HL-60/S4 (cell line): ENCODE measurements around the gene DIPK1B.
"Not testable (repeated sequence)": the region's sequence is repeated elsewhere in the genome, so short reads cannot be mapped to it uniquely, and the experiment has no call there.

ENCODE experiments used
- in situ Hi-C: fragments of 300-500 bp; cut with MboI; formaldehyde crosslinking; loops from 2 replicates; pipeline ENCODE4 v1.14.3; 2022; ENCODE audit warnings: low sequenced_read_pairs

DIPK1B gene

GRCh38 chr9:136697821-136698526 is 14.4 kb upstream of the DIPK1B start:
- in situ Hi-C loops, result no loop called here

DNA sequence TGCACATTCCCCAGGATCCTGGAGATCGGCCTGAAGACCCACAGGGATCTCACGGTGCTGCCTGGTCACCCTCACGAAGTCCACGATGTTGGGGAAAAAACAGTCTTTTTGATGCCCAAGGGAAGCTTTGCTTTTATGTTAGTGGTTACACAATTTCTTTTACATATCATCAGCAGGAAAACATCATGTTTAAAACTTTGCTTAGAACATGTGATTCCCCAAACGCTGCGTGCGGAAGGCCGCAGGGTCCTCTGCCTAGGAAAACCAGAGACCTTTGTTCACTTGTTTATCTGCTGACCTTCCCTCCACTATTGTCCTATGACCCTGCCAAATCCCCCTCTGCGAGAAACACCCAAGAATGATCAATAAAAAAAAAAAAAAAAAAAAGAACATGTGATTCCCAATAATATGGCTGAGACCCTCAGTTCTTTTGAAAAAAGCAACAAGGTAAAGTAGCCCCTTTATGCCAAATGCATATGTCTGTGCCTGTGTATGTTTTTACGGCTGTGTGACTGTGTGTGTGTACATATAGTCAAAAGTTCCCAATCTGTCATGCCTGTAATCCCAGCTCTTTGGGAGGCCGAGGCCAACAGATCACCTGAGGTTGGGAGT is 13.6 kb upstream of the DIPK1B start:
- in situ Hi-C loops, result no loop called here

DNA sequence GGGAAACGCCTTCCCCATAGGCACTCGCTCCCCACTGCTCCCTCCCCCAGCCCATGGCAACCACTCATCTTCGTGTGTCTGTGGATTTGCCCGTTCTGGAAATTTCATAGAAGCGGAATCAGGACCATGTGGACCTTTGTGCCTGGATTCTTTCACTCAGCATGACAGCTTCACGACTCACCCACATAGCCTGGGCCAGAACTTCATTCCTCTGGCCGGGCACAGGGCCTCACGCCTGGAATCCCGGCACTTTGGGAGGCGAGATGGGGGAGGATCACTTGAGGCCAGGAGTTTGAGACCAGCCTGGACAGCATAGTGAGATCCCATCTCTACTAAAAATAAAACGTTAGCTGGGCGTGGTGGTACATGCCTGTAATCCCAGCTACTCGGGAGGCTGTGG is 12.1 kb upstream of the DIPK1B start:
- in situ Hi-C loops, result no loop called here

- in situ Hi-C loops, result no loop called here
Observed at GRCh38 chr9:136700959-136701667, 11.3 kb upstream of the DIPK1B start.

GRCh38 chr9:136701668-136702053 is 10.7 kb upstream of the DIPK1B start:
- in situ Hi-C loops, result no loop called here

- in situ Hi-C loops, result no loop called here
Observed at GRCh38 chr9:136703276-136703860, 9.0 kb upstream of the DIPK1B start.

DNA sequence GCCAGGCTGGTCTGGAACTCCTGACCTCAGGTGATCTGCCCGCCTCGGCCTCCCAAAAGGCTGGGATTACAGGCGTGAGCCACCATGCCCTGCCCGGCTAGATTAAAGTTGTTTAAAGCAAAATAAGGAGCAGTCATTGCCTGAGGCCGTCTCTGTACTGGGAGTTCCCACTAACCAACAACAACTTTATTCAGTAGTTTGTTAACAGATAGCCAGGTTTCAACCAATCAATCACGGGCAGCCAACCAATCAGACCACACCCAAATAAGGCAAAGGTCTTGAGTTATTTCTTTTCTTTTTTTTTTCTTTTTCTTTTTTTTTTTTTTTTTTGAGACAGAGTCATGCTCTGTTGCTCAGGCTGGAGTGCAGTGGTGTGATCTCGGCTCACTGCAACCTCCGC is 7.6 kb upstream of the DIPK1B start:
- in situ Hi-C loops, result not testable (repeated sequence)

DNA sequence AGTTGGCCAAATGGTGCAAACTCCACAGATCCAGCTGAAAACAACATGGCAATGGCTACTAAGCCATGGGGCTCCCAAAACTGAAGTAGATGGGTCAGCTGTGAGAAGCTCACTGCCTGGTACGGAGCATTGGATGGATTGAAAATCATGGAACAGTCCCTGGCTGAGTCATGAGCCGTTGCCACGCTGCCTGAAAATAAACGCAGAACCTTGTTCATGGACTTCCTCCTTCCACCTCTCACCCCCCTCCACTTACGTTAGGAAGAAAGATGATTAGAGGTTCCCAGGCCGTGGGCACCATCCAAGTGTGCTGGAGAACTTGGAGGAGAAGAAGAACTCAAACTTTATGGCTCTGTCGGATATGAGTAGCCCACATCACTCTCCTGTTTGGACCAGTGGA is 6.8 kb upstream of the DIPK1B start:
- in situ Hi-C loops, result no loop called here

GRCh38 chr9:136707011-136707410 is 5.4 kb upstream of the DIPK1B start:
- in situ Hi-C loops, result no loop called here

GRCh38 chr9:136707849-136708517 is 4.4 kb upstream of the DIPK1B start:
- in situ Hi-C loops, result no loop called here

GRCh38 chr9:136709454-136710109 is 2.8 kb upstream of the DIPK1B start:
- in situ Hi-C loops, result no loop called here

- in situ Hi-C loops, result no loop called here
Observed at GRCh38 chr9:136710543-136710942, 1.8 kb upstream of the DIPK1B start.

DNA sequence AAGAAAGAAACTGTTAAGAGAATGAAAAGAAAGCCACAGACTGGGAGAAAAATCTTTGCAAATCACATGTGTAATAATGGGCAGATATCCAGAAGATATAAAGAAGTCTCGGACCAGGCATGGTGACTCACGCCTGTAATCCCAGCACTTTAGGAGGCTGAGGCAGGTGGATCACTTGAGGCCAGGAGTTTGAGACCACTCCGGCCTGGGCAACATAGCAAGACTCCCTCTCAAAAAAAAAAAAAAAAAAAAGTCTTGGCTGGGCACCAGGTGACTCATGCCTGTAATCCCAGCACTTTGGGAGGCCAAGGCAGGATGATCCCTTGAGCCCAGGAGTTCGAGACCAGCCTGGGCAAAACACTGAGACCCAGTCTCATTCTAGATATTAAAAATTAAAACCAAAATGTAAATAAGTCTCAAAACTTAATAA is 1.1 kb upstream of the DIPK1B start:
- in situ Hi-C loops, result not testable (repeated sequence)

- in situ Hi-C loops, result no loop called here
Observed at GRCh38 chr9:136712690-136713544, 545 bp downstream of the DIPK1B start.

- in situ Hi-C loops, result no loop called here
Observed at GRCh38 chr9:136713550-136713949, 1.2 kb downstream of the DIPK1B start.

DNA sequence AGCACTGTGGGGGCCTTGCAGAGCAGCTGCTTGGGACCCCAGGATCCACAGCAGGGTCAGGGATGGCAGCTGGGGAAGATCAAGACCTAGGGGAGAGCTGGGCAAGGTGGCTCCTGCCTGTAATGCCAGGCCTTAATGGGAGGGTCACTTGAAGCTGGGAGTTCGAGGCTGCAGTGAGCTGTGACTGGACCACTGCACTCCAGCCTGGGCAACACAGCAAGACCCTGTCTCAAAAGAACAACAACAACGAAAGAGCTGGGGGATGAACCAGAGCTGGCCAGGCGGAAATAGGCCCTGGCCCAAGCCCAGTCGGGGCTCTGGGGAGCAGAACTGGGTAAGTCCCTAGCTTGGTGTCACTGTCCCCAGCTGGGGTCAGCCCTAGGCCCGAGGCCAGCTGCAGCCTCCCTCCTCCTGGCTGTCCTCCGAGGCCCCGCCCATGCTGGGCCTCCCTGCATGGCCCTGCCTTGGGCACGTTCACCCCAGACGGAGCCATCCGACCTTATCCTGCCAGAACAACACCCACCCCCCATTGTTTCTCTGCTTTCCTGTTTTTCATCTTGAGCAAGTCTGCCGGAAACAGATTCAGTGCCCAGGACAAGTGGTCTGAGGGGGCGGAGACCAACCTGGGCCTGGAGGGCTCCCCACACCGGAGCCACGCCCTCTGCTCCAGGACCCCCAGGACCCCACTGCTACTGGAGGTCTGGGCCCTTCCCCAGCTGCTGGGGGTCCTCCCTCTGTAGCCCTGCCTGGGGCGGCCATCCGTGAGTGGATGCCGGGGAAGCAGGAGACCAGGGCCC is 1.9 kb downstream of the DIPK1B start:
- in situ Hi-C loops, result no loop called here

- in situ Hi-C loops, result no loop called here
Observed at GRCh38 chr9:136714893-136715274, 2.5 kb downstream of the DIPK1B start.

- in situ Hi-C loops, result no loop called here
Observed at GRCh38 chr9:136717399-136717798, 5.0 kb downstream of the DIPK1B start.
